Neutrophil (primary cell): ENCODE results near the gene CLCN1.

Experiments
- H3K27ac ChIP-seq: fragments of 200-600 bp; sonication (generic); 2 replicates; pipeline ENCODE4 v1.5.1; 2016; ENCODE audit warnings: mild to moderate bottlenecking, moderate library complexity
- H3K27me3 ChIP-seq: fragments of 200-600 bp; sonication (generic); 2 replicates; pipeline ENCODE4 v1.6.0; 2016; ENCODE audit warnings: mild to moderate bottlenecking
- H3K36me3 ChIP-seq: fragments of 200-600 bp; sonication (generic); 2 replicates; pipeline ENCODE4 v1.5.1; 2017
- H3K4me1 ChIP-seq, 2 experiments: fragments of 200-600 bp in 1 of 2; sonication (generic) in 1 of 2; 1 replicate in 1 of 2; 2 replicates in 1 of 2; pipeline versions ENCODE4 v1.5.1 to v1.6.1; 2013 to 2016; ENCODE audit warnings: low read depth in 1 of 2, low read length in 1 of 2, mild to moderate bottlenecking in 1 of 2, moderate library complexity in 1 of 2; ENCODE audit not compliant: control insufficient read depth in 1 of 2, insufficient read depth in 1 of 2
- H3K4me3 ChIP-seq, 2 experiments: fragments of 200-600 bp in 1 of 2; sonication (generic) in 1 of 2; 1 replicate in 1 of 2; 2 replicates in 1 of 2; pipeline ENCODE4 v1.5.1; 2013 to 2016; ENCODE audit warnings: low read depth in 1 of 2, low read length in 1 of 2, mild to moderate bottlenecking in 1 of 2, moderate library complexity in 1 of 2
- H3K9me3 ChIP-seq: fragments of 200-600 bp; sonication (generic); 2 replicates; pipeline ENCODE4 v1.5.1; 2016
- TF ChIP-seq, protein P1 (sequence below): fragments of 200-600 bp; sonication (generic); IDR thresholded peaks from 2 replicates; pipeline ENCODE4 v1.5.1; 2016; ENCODE audit warnings: antibody characterized with exemption

CLCN1 gene

DNA sequence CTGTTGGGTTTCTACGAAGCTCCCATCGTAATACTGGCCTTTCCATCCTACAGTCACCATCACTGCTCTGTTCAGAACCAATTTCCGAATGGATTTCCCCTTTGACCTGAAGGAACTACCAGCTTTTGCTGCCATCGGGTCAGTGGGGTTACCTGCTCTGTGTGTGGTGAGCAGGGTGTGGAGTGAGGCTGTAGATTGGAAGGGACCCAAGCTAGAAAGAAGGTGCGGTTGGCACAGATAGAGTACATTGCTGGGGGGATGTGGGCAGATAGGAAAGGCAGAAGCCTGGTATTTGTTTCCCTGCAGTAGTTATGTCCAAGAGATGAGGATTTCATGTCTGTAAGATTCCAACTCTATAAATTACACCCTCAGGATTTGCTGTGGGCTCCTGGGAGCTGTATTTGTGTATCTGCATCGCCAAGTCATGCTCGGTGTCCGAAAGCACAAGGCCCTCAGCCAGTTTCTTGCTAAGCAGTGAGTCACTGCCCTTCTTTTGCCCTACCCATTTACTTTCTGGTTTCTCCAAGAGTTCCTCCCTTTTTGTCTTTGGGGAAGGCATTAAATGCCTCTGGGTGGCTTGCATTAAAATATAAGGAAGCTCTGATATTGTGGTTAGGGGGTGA lies 15.4 kb downstream of the CLCN1 start:
- Histone ChIP-seq H3K36me3 (no peaks in the 10 kb centered on the region), H3K9me3 (no peaks in the 10 kb centered on the region), H3K27me3 (no peaks in the 10 kb centered on the region), H3K27ac (no peak overlapping the region), H3K4me3 (no peak overlapping the region), H3K4me1 (no peaks in the 10 kb centered on the region)
- TF ChIP-seq, protein P1, sequence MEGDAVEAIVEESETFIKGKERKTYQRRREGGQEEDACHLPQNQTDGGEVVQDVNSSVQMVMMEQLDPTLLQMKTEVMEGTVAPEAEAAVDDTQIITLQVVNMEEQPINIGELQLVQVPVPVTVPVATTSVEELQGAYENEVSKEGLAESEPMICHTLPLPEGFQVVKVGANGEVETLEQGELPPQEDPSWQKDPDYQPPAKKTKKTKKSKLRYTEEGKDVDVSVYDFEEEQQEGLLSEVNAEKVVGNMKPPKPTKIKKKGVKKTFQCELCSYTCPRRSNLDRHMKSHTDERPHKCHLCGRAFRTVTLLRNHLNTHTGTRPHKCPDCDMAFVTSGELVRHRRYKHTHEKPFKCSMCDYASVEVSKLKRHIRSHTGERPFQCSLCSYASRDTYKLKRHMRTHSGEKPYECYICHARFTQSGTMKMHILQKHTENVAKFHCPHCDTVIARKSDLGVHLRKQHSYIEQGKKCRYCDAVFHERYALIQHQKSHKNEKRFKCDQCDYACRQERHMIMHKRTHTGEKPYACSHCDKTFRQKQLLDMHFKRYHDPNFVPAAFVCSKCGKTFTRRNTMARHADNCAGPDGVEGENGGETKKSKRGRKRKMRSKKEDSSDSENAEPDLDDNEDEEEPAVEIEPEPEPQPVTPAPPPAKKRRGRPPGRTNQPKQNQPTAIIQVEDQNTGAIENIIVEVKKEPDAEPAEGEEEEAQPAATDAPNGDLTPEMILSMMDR, result no peak

DNA sequence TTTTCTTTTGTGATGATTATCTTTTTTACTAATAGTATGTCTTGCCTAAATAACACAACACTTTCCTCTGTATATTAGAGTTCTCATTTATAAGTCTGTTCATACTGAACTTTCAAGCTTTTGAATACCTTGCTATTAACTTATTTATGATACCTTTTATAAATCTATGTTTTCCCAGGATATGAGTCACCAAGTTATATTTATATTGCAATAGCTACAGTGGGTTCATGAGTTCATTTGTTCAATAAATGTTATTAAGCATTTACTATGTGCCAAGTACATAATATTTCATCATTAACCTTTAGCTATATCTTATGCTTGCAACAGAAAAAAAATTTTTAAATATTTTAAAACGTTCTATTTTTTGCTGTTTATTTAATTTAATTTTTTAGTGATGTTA lies 18.3 kb downstream of the CLCN1 start:
- Histone ChIP-seq H3K4me1 (no peaks in the 10 kb centered on the region), H3K36me3 (no peaks in the 10 kb centered on the region), H3K4me3 (no peak overlapping the region), H3K27me3 (no peaks in the 10 kb centered on the region), H3K9me3 (no peaks in the 10 kb centered on the region), H3K27ac (no peak overlapping the region)
- TF ChIP-seq, protein P1, result no peak

DNA sequence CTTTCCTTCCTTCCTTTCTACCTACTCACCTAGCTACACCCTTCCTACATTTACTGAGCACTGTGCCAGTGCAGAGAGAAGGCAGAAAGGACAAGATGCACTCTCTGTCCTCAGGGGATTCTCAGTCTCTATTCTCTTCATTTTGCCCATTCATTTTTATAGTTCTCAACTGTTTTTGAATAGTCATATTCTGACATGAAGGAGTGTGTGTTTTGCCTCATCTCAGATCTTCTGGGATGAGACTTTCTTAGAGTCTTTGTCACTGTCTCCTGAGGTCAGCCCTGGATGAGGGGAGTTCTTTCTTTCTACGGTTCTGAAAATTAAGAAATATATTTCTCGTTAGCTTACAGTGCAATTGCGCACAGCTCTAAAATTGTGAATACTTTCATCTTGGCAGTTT lies 21.3 kb downstream of the CLCN1 start:
- no peaks in the 10 kb centered on the region for H3K36me3 ChIP-seq
- no peaks in the 10 kb centered on the region for H3K27me3 ChIP-seq
- H3K4me3 ChIP-seq, result no peak overlapping the region
- TF ChIP-seq, protein P1, result no peak
- H3K4me1 ChIP-seq, result no peaks in the 10 kb centered on the region
- no peak overlapping the region for H3K27ac ChIP-seq
- no peaks in the 10 kb centered on the region for H3K9me3 ChIP-seq

DNA sequence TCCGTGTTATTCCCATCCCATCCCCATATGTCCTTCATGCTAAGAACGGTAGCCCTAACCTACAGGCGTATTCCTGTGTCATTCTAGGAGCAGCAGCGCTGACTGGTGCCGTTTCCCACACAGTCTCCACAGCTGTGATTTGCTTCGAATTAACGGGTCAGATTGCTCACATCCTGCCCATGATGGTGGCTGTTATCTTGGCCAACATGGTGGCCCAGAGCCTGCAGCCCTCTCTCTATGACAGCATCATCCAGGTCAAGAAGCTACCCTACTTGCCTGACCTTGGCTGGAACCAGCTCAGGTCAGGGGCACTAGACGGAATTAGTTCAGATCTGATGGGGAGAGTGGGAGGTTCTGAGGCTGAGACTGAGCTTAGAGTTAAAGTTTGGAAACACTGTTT lies 25.9 kb downstream of the CLCN1 start:
- Histone ChIP-seq H3K4me1 (peaks cover 9 to 12% of the 10 kb centered on the region in 2 experiments), H3K4me3 (no peak overlapping the region), H3K27ac (no peak overlapping the region), H3K27me3 (peaks cover 3% of the 10 kb centered on the region), H3K9me3 (no peaks in the 10 kb centered on the region), H3K36me3 (no peaks in the 10 kb centered on the region)
- TF ChIP-seq, protein P1, result no peak

DNA sequence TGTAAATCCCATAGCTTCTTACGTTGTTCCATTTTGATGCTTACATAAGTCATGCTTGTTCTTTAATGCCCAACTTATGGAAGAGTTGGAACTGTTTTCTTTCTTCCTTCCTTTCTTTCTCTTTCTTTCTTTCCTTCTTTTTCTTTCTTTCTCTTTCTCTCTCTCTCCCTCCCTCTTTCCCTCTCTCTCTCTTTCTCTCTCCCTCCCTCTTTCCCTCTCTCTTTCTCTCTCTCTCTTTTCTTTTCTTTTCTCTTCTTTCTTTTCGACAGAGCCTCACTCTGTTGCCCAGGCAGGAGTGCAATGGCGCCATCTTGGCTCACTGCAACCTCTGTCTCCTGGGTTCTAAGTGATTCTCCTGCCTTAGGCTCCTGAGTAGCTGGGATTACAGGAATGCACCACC lies 27.7 kb downstream of the CLCN1 start:
- H3K4me1 ChIP-seq, result peaks cover 9 to 12% of the 10 kb centered on the region in 2 experiments
- no peak overlapping the region for H3K4me3 ChIP-seq
- H3K27ac ChIP-seq, result no peak overlapping the region
- peaks cover 3% of the 10 kb centered on the region for H3K27me3 ChIP-seq
- H3K9me3 ChIP-seq, result no peaks in the 10 kb centered on the region
- no peaks in the 10 kb centered on the region for H3K36me3 ChIP-seq
- TF ChIP-seq, protein P1, result no peak
